Fibroblast of skin of right biceps (primary cell): Measurements from ENCODE around the gene SEPHS2.
"Not testable (repeated sequence)": the region's sequence is repeated elsewhere in the genome, so short reads cannot be mapped to it uniquely, and the experiment has no call there.

Experiments
- DNase-seq: peaks from one replicate; pipeline ENCODE4 v3.0.0-alpha.2; 2013

SEPHS2 gene

DNA sequence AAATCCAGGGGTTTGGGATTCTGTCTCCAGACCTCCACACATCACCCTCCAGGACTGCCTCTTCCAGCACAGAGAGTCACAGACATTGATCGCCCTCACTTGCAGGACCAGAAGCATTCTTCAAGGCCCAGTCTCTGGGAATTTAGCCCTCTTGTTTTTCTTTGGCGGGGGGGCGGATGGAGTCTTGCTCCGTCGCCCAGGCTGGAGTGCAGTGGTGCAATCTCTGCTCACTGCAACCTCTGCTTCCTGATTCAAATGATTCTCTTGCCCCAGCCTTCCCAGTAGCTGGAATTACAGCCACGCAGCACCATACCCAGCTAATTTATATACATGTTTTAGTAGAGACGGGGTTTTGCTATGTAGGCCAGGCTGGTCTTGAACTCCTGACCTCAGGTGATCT, 18.4 kb upstream of the SEPHS2 start:
- DNase-seq: no peak

DNA sequence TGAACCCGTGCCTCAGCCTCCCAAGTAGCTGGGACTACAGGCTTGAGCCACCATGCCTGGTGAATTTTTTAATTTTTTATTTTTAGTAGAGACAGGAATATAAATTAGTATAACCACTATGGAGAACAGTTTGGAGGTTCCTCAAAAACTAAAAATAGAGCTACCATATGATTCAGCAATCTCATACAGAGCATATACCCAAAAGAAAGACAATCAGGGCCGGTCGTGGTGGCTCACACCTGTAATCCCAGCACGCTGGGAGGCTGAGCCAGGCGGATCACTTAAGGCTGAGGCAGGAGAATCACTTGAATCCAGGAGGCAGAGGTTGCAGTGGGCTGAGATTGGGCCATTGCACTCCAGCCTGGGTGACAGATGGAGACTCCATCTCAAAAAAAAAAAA, 15.8 kb upstream of the SEPHS2 start:
- DNase-seq: not testable (repeated sequence)

DNA sequence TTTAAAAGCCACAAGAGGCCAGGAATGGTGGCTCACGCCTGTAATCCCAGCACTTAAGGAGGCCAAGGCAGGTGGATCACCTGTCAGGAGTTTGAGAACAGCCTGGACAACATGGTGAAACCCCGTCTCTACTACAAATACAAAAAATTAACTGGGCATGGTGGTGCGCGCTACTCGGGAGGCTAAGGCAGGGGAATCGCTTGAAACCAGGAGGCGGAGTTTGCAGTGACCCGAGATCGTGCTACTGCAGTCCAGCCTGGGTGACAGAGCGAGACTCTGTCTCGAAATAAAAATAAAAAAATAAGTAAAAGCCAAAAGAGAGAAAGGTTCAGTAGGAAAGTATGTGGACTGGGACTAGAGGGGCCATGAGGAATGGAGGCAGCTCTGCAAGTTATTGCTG, 13.8 kb upstream of the SEPHS2 start:
- no peak for DNase-seq

DNA sequence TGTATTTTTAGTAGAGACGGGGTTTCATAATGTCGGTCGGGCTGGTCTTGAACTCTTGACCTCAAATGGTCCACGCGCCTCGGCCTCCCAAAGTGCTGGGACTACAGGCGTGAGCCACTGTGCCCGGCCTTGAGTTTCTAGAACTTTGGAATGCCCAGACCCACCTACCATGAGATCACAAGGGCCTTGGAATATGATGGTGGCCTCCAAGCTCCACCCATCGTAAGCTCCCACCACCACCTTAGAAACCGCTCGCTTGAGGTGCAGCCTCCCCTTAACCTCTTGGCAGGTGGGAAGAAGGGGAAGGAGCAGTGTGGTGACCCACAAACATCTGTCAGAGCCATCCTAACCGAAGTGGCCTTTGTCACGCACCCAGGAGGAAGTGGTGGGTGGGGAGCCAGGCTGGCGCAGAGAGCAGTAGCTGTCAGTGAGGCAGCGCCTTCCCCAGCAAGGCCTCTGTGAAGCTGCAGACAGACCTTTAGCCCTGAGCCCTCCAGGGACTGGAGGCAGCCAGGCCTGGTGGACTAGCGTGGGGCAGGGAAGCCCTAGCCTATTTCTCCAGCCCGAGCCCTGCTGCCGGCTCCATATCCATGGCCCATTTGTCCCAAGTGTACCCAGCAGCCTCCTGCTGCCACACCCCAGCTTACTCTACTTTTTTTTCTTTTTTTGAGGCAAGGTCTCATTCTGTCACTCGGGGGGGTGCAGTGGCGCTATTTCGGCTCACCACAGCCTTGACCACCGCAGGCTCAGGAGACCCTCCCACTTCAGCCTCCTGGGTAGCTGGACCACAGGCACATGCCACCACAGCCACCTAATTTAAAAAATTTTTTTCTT, 13.1 kb upstream of the SEPHS2 start:
- DNase-seq: no peak

GRCh38 chr16:30457743-30458560, 12.3 kb upstream of the SEPHS2 start:
- no peak for DNase-seq

GRCh38 chr16:30457256-30457655, 11.6 kb upstream of the SEPHS2 start:
- no peak for DNase-seq

- DNase-seq: no peak
Observed at GRCh38 chr16:30456302-30456701, 10.6 kb upstream of the SEPHS2 start.

DNA sequence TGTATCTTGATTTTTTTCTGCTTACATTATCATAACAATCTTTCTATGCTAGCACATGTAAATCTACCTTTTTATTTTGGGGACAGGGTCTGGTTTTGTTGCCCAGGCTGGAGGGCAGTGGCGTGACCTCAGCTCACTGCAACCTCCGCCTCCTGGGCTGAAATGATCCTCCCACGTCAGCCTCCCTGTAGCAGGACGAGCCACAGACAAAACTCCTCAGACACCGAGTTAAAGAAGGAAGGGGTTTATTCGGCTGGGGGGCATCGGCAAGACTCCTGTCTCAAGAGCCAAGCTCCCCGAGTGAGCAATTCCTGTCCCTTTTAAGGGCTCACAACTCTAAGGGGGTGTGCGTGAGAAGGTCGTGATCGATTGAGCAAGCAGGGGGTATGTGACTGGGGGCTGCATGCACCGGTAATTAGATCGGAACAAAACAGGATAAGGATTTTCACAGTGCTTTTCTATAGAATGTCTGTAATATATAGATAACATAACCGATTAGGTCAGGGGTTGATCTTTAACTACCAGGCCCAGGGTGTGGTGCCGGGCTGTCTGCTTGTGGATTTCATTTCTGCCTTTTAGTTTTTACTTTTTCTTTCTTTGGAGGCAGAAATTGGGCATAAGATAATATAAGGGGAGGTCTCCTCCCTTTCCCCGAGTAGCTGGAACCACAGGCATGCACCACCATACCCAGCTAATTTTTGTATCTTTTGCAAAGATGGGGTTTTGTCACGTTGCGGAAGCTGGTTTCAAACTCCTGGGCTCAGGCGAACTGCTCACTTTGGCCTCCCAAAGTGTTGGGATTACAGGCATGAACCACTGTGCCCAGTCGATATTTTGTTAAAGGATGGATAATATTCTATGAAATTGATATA, 7.3 kb upstream of the SEPHS2 start:
- not testable (repeated sequence) for DNase-seq

DNA sequence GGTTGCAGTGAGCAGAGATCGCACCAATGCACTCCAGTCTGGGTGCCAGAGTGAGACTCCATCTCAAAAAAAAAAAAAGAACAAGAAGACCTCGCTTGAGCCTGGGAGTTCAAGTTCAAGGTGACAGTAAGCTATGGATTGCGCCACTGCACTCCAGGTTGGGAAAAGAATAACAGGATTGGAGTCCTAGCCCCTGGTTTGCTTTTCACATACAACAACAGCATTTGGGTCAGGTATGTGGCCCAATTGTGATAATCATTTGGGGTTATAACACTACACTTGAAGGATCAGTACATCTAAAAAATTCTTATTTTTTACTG, 3.4 kb upstream of the SEPHS2 start:
- no peak for DNase-seq

GRCh38 chr16:30447512-30448226, 2.0 kb upstream of the SEPHS2 start:
- no peak for DNase-seq

DNA sequence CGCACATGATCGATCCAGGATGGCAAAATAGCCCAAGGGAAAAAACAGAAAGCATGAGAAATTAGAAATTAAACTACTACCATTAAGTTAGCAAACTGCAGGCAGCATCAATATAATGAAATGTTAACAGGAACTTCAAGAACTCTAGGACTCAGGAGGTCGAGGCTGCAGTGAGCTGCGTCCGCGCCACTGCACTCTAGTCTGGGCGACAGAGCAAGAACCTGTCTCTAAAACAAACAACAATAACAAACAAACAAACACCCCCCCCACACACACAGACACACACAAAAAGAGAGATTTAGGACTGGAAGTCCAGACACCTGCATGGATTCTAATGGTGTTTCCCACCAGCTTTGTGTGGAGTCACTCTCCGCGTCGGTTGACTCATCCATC, 525 bp upstream of the SEPHS2 start:
- no peak for DNase-seq

- DNase-seq: no peak
Observed at GRCh38 chr16:30445149-30445407, 596 bp downstream of the SEPHS2 start.

DNA sequence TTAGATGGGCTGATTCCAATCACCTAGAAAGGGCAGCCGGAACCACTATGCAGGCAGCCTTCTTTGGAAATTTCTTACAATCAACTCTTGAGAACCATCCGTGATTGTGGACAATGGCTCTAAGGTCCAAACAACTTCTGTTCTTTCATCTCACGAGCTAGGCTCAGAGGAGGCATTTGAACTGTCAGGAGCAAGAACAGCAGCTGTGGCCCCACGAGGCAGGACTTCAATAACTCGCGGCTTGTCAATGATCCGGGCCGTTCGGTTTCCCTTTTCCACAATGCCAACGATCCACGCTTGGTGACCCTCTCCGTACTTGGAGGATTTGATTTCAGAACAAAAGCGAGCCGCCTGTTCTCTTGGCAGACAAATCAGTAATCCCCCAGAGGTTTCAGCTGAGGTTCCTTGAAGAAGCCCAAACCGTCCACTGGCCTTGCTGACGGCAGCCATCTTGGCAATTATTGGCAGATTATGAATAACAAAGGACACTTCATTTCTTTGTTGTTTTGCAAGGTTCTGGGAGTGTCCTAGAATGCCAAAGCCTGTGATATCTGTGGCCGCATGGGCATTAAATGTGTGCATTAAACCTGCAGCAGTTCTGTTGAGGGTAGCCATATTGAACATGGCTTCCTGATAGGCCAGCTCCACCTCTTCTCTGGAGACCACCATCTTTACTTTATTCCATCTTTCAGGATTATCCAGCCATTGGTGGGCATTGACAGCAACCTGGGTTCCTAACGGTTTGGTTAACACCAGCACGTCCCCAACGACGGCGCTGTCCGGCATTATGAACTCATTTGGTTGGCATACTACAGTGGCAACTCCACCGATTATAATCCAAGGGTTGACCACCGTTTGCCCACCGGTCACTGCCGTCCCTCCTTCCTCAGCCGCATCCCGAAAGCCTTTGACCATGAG, 1.2 kb downstream of the SEPHS2 start:
- no peak for DNase-seq

- no peak for DNase-seq
Observed at GRCh38 chr16:30443631-30444030, 2.0 kb downstream of the SEPHS2 start.

DNA sequence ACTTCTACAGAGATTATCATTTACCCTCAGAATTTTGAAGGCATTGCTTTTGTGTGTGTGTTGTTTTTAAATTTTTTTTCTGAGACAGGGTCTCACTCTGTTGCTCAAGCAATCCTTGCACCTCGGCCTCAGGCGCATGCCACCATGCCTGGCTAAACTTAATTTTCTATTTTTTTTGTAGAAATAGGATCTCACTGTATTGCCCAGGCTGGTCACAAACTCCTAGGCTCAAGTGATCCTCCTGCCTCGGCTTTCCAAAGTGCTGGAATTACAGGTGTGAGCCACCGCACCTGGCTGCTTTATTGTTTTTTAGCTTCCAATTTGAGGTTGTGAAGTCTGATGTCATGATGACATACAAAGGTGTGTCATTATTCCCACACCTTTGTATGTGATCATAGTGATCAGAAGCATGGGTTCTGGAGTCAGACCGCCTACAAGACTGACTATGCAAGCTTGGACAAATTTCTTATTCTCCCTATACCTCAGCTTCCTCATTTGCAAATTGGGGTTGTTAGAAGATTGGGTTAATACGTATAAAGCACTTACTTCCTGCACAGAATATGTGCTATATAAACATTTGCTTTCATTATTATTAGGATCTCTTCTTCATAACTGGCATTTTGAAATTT, 5.8 kb downstream of the SEPHS2 start:
- no peak for DNase-seq

- no peak for DNase-seq
Observed at GRCh38 chr16:30438835-30439234, 6.8 kb downstream of the SEPHS2 start.

DNA sequence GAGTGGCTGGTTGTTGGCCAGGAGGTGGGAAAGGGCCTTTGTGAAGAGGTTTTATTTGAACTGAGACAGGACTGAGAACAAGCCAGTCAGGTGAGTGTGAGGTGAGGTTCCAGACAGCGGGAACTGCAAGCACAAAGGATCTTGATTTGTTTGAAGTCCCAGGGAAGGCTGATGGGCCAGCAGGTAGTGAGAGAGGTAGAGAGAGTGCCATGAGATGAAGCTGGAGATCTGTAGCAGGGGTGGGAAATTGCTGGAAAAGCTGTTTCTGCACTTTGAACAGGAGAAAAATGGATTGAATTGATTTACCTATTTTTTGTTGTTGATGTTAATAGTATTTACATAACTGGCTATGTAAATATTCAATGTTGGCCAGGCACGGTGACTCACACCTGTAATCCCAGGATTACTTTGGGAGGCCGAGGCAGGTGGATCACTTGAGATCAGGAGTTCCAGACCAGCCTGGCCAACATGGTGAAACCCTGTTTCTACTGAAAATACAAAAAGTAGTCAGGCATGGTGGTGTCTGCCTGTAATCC, 8.1 kb downstream of the SEPHS2 start:
- DNase-seq: no peak

- DNase-seq: no peak
Observed at GRCh38 chr16:30434852-30435251, 10.8 kb downstream of the SEPHS2 start.

- DNase-seq: no peak
Observed at GRCh38 chr16:30430428-30430970, 15.2 kb downstream of the SEPHS2 start.

DNA sequence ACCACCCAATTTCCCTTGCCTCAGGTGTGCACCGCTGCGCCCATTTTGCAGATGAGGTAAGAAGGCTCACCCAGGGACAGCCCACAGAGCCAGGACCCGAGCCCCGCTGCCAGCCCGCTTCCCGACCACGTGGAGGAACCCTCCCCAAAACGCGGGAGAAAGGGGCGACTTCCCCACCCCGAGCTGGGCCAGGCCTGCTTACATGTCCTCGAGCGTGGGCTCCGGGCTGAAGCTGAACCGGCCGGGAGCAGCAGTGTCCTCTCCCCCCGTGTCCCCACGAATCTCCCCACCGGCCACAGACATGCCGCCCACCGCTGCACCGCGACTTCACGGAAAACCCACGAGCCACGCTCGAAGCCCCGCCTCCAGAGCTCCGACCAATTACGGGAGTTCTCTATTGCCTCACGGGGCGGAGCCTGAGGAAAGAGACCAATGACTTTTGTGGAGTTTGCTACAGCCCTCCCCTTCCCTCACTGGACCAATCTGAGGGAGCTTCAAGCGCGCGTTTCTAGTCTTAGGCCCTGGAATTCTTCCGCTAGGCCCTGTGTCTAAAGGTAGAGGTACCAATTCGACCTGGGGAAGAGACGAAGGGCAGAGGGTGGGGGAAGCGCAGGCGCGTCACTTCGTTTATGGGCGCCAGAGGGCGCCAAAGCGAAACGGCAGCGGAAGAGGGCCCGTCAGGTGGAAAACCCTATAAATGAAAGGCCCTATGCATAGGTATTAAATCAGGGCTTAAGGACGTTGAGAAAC, 15.8 kb downstream of the SEPHS2 start, which contains the start of gene DCTPP1:
Gene DCTPP1, minus strand, starts transcription at position 353 of the 750 bp plus-strand sequence. Its CDS starts 50 bp downstream, at position 303.
- peak; percentile 99 for DNase-seq
